Activated CD4-positive, alpha-beta memory T cell treated with anti-CD3 and anti-CD28 coated beads, Interleukin-2, amount 10 ng/mL, durations not matched to agents 7 days and 5 days (primary cell): ENCODE results near the gene PSPH. TPM values are rescaled to one million over a fixed set of nuclear protein-coding genes. Genes with fewer than 3 reads are reported as not detected.
"Not testable (repeated sequence)": the region's sequence is repeated elsewhere in the genome, so short reads cannot be mapped to it uniquely, and the experiment has no call there.

ENCODE experiments used
- CTCF ChIA-PET: fragments of 350-600 bp; sonication (Branson Sonifier 250); formaldehyde crosslinking; loops from one replicate; lab custom pipeline; 2021; ENCODE audit warnings: antibody characterized with exemption, inconsistent platforms; lab: Charles Lee
- POLR2A ChIA-PET: fragments of 350-600 bp; sonication (Branson Sonifier 250); formaldehyde crosslinking; loops from one replicate; lab custom pipeline; 2021; ENCODE audit warnings: antibody characterized with exemption; lab: Charles Lee
- DNase-seq: peaks from one replicate; pipeline ENCODE4 v3.0.0-alpha.2; 2020
- H3K27ac Mint-ChIP-seq: one replicate; pipeline ENCODE4 v1.8.0; 2021; ENCODE audit warnings: mild to moderate bottlenecking, mixed read lengths
- H3K27me3 Mint-ChIP-seq: one replicate; pipeline ENCODE4 v1.8.0; 2021; ENCODE audit warnings: mixed read lengths
- H3K36me3 Mint-ChIP-seq: one replicate; pipeline ENCODE4 v1.8.0; 2021; ENCODE audit warnings: low read depth, mixed read lengths
- H3K4me1 Mint-ChIP-seq: one replicate; pipeline ENCODE4 v1.8.0; 2021; ENCODE audit warnings: mixed read lengths
- H3K4me3 Mint-ChIP-seq: one replicate; pipeline ENCODE4 v1.8.0; 2021; ENCODE audit warnings: mild to moderate bottlenecking, mixed read lengths
- H3K9me3 Mint-ChIP-seq: one replicate; pipeline ENCODE4 v1.8.0; 2021; ENCODE audit warnings: mixed read lengths
- total RNA-seq, 2 experiments: library from RNA; stranded (reverse); gene quantifications; one replicate each; pipeline ENCODE4 v1.2.3, GENCODE V29; 2021

PSPH gene
- total RNA-seq, 2 experiments from 2014 or later = 12.0 to 13.7 TPM

GRCh38 chr7:56026538-56026937, 24.7 kb downstream of the PSPH start:
- H3K36me3 Mint-ChIP-seq = peaks cover 18% of the 10 kb centered on the region
- ChIA-PET CTCF (interaction anchor here (0.7 kb wide), 1 partner anchor 18 kb away, joined by 3 read pairs; no protein-coding TSS in a partner anchor), POLR2A (no interaction called here)
- no peak for DNase-seq
- H3K27ac Mint-ChIP-seq = no peak overlapping the region
- no peaks in the 10 kb centered on the region for H3K27me3 Mint-ChIP-seq
- H3K4me3 Mint-ChIP-seq = no peak overlapping the region
- H3K9me3 Mint-ChIP-seq = no peaks in the 10 kb centered on the region
- H3K4me1 Mint-ChIP-seq = peaks cover 3% of the 10 kb centered on the region

GRCh38 chr7:56023500-56023899, 27.7 kb downstream of the PSPH start:
- ChIA-PET POLR2A (no interaction called here), CTCF (no interaction called here)
- no peak overlapping the region for H3K27ac Mint-ChIP-seq
- no peaks in the 10 kb centered on the region for H3K4me1 Mint-ChIP-seq
- no peak for DNase-seq
- no peaks in the 10 kb centered on the region for H3K27me3 Mint-ChIP-seq
- H3K9me3 Mint-ChIP-seq = no peaks in the 10 kb centered on the region
- H3K4me3 Mint-ChIP-seq = no peak overlapping the region
- peaks cover 18% of the 10 kb centered on the region for H3K36me3 Mint-ChIP-seq

GRCh38 chr7:56019501-56019900, 31.7 kb downstream of the PSPH start:
- ChIA-PET CTCF (no interaction called here), POLR2A (no interaction called here)
- no peak overlapping the region for H3K27ac Mint-ChIP-seq
- no peaks in the 10 kb centered on the region for H3K27me3 Mint-ChIP-seq
- no peak for DNase-seq
- H3K4me3 Mint-ChIP-seq = no peak overlapping the region
- H3K9me3 Mint-ChIP-seq = no peaks in the 10 kb centered on the region
- H3K4me1 Mint-ChIP-seq = no peaks in the 10 kb centered on the region
- H3K36me3 Mint-ChIP-seq = peaks cover 8% of the 10 kb centered on the region

GRCh38 chr7:56017015-56017414, 34.2 kb downstream of the PSPH start:
- POLR2A ChIA-PET, H3K27ac Mint-ChIP-seq, H3K27me3 Mint-ChIP-seq, CTCF ChIA-PET, DNase-seq, H3K4me1 Mint-ChIP-seq, H3K9me3 Mint-ChIP-seq, H3K36me3 Mint-ChIP-seq, H3K4me3 Mint-ChIP-seq: not testable (repeated sequence)

GRCh38 chr7:56009695-56010094, 41.5 kb downstream of the PSPH start:
- H3K27ac Mint-ChIP-seq = no peak overlapping the region
- DNase-seq = no peak
- no peaks in the 10 kb centered on the region for H3K27me3 Mint-ChIP-seq
- H3K4me1 Mint-ChIP-seq = peaks cover 3% of the 10 kb centered on the region
- H3K36me3 Mint-ChIP-seq = peaks cover 5% of the 10 kb centered on the region
- CTCF ChIA-PET = no interaction called here
- POLR2A ChIA-PET = no interaction called here
- no peak overlapping the region for H3K4me3 Mint-ChIP-seq
- H3K9me3 Mint-ChIP-seq = no peaks in the 10 kb centered on the region

- Mint-ChIP-seq H3K4me3 (no peak overlapping the region), H3K27me3 (no peaks in the 10 kb centered on the region), H3K36me3 (peaks cover 2% of the 10 kb centered on the region), H3K9me3 (no peaks in the 10 kb centered on the region), H3K4me1 (peaks cover 3% of the 10 kb centered on the region), H3K27ac (no peak overlapping the region)
- CTCF ChIA-PET = interaction anchor here (0.5 to 5.4 kb wide), 4 partner anchors 19 to 66 kb away, joined by 3 to 40 read pairs (median 3); partner anchors contain the start of gene NIPSNAP2
- POLR2A ChIA-PET = no interaction called here
- DNase-seq = no peak
Measured at GRCh38 chr7:56007891-56008290, 43.4 kb downstream of the PSPH start.

GRCh38 chr7:56007167-56007652, 44.0 kb downstream of the PSPH start:
- H3K9me3 Mint-ChIP-seq = no peaks in the 10 kb centered on the region
- no peaks in the 10 kb centered on the region for H3K27me3 Mint-ChIP-seq
- H3K4me1 Mint-ChIP-seq = peaks cover 3% of the 10 kb centered on the region
- ChIA-PET CTCF (interaction anchor here (0.6 to 5.4 kb wide), 5 partner anchors 41 to 67 kb away, joined by 3 to 40 read pairs (median 3); partner anchors contain the start of gene NIPSNAP2), POLR2A (interaction anchor here (1.5 kb wide), 1 partner anchor 66 kb away, joined by 6 read pairs; no protein-coding TSS in a partner anchor)
- peaks cover 2% of the 10 kb centered on the region for H3K36me3 Mint-ChIP-seq
- no peak overlapping the region for H3K27ac Mint-ChIP-seq
- no peak for DNase-seq
- no peak overlapping the region for H3K4me3 Mint-ChIP-seq

GRCh38 chr7:56003749-56004148, 47.5 kb downstream of the PSPH start:
- Mint-ChIP-seq H3K27me3 (no peaks in the 10 kb centered on the region), H3K27ac (no peak overlapping the region), H3K9me3 (no peaks in the 10 kb centered on the region), H3K4me3 (no peak overlapping the region), H3K36me3 (peaks cover 9% of the 10 kb centered on the region), H3K4me1 (peaks cover 13% of the 10 kb centered on the region)
- DNase-seq = no peak
- ChIA-PET CTCF (interaction anchor here (5.4 kb wide), 1 partner anchor 70 kb away, joined by 40 read pairs; no protein-coding TSS in a partner anchor), POLR2A (no interaction called here)

GRCh38 chr7:55996856-55997500, 54.3 kb downstream of the PSPH start:
- H3K9me3 Mint-ChIP-seq = no peaks in the 10 kb centered on the region
- no peak for DNase-seq
- POLR2A ChIA-PET = no interaction called here
- CTCF ChIA-PET = interaction anchor here (1.0 kb wide), 1 partner anchor 78 kb away, joined by 3 read pairs; no protein-coding TSS in a partner anchor
- H3K36me3 Mint-ChIP-seq = peaks cover 37% of the 10 kb centered on the region
- no peaks in the 10 kb centered on the region for H3K27me3 Mint-ChIP-seq
- peaks cover 12% of the 10 kb centered on the region for H3K4me1 Mint-ChIP-seq
- H3K4me3 Mint-ChIP-seq = no peak overlapping the region
- no peak overlapping the region for H3K27ac Mint-ChIP-seq

- DNase-seq = no peak
- ChIA-PET CTCF (no interaction called here), POLR2A (no interaction called here)
- peaks cover 2% of the 10 kb centered on the region for H3K4me1 Mint-ChIP-seq
- no peaks in the 10 kb centered on the region for H3K9me3 Mint-ChIP-seq
- no peaks in the 10 kb centered on the region for H3K27me3 Mint-ChIP-seq
- H3K36me3 Mint-ChIP-seq = peaks cover 37% of the 10 kb centered on the region
- no peak overlapping the region for H3K4me3 Mint-ChIP-seq
- H3K27ac Mint-ChIP-seq = no peak overlapping the region
Measured at GRCh38 chr7:55992346-55992745, 58.9 kb downstream of the PSPH start.

- ChIA-PET CTCF (interaction anchor here (0.6 to 1.1 kb wide), 2 partner anchors 23 to 55 kb away, joined by 3 read pairs; no protein-coding TSS in a partner anchor), POLR2A (no interaction called here)
- no peak overlapping the region for H3K4me3 Mint-ChIP-seq
- no peaks in the 10 kb centered on the region for H3K9me3 Mint-ChIP-seq
- no peaks in the 10 kb centered on the region for H3K27me3 Mint-ChIP-seq
- peaks cover 50% of the 10 kb centered on the region for H3K36me3 Mint-ChIP-seq
- H3K27ac Mint-ChIP-seq = no peak overlapping the region
- H3K4me1 Mint-ChIP-seq = peaks cover 2% of the 10 kb centered on the region
- DNase-seq = no peak
Measured at GRCh38 chr7:55983537-55983936, 67.7 kb downstream of the PSPH start.

GRCh38 chr7:55980266-55980665, 71.0 kb downstream of the PSPH start:
- DNase-seq = no peak
- CTCF ChIA-PET = interaction anchor here (1.1 to 1.7 kb wide), 2 partner anchors 15 to 19 kb away, joined by 3 read pairs; no protein-coding TSS in a partner anchor
- Mint-ChIP-seq H3K27ac (no peak overlapping the region), H3K4me3 (no peak overlapping the region), H3K27me3 (no peaks in the 10 kb centered on the region), H3K36me3 (peaks cover 44% of the 10 kb centered on the region), H3K9me3 (no peaks in the 10 kb centered on the region), H3K4me1 (no peaks in the 10 kb centered on the region)
- POLR2A ChIA-PET = interaction anchor here (1.1 kb wide), 1 partner anchor 93 kb away, joined by 3 read pairs; no protein-coding TSS in a partner anchor

GRCh38 chr7:55977831-55978230, 73.4 kb downstream of the PSPH start:
- H3K36me3 Mint-ChIP-seq = peaks cover 30% of the 10 kb centered on the region
- no peak overlapping the region for H3K4me3 Mint-ChIP-seq
- H3K4me1 Mint-ChIP-seq = no peaks in the 10 kb centered on the region
- no peaks in the 10 kb centered on the region for H3K9me3 Mint-ChIP-seq
- CTCF ChIA-PET = interaction anchor here (1.3 kb wide), 1 partner anchor 14 kb away, joined by 3 read pairs; no protein-coding TSS in a partner anchor
- DNase-seq = no peak
- H3K27me3 Mint-ChIP-seq = no peaks in the 10 kb centered on the region
- no peak overlapping the region for H3K27ac Mint-ChIP-seq
- POLR2A ChIA-PET = interaction anchor here (0.6 kb wide), 1 partner anchor 11 kb away, joined by 4 read pairs; no protein-coding TSS in a partner anchor
